ENCODE measurements around the gene STARD7. TPM values are rescaled to one million over a fixed set of nuclear protein-coding genes. Genes with fewer than 3 reads are reported as not detected.

STARD7 gene
- total and polyA plus RNA-seq, 2 donors (not counting 1 experiment from before 2014, with no cell fraction given), result 35.1 to 133 TPM

GRCh38 chr2:96241227-96241626, 32.6 kb upstream of the STARD7 start:
- H3K4me2 ChIP-seq (replicated peaks; ENCODE audit: low read depth, low read length, poor library complexity, severe bottlenecking), result peak overlapping the region; percentile 78
- H3K27ac ChIP-seq (ENCODE audit: low read length in 2 of 2), result peak overlapping the region; percentile 77 to 93
- H3K9me3 ChIP-seq (ENCODE audit: control extremely low read depth in 1 of 3, control insufficient read depth in 2 of 3, insufficient read depth in 1 of 3, low read length in 2 of 3), result peaks cover 0 to 11% (median 3%) of the 10 kb centered on the region in 3 donors
- peak overlapping the region; percentile 95 for H3K27ac Mint-ChIP-seq
- ChIA-PET CTCF (interaction anchor here (0.6 to 2.1 kb wide), 9 partner anchors 8 to 124 kb away, joined by 3 to 9 read pairs (median 5); partner anchors contain the start of gene ASTL), POLR2A (interaction anchor here (0.6 to 2.4 kb wide), 6 partner anchors 8 to 113 kb away, joined by 4 to 13 read pairs (median 5); partner anchors contain the start of gene STARD7)
- TF ChIP-seq CTCF (IDR thresholded peaks at IDR 0.05) (no peak), EZH2 (IDR thresholded peaks at IDR 0.05; ENCODE audit: borderline replicate concordance, insufficient read depth, low read depth, low read length, poor library complexity, severe bottlenecking) (no peak)
- intact Hi-C loops (cut with micrococcal nuclease), result loop anchor here (1.0 kb wide), 1 partner anchor 16 kb away; no protein-coding TSS in a partner anchor
- H3K4me3 Mint-ChIP-seq, result peak overlapping the region; percentile 76
- no peaks in the 10 kb centered on the region for H3K27me3 Mint-ChIP-seq
- H3K4me1 Mint-ChIP-seq, result peaks cover 40% of the 10 kb centered on the region
- no peak overlapping the region for H3K9ac ChIP-seq (ENCODE audit: low read length)
- H4K20me1 ChIP-seq (ENCODE audit: control insufficient read depth, insufficient read depth, low read length, poor library complexity, severe bottlenecking), result no peaks in the 10 kb centered on the region
- H3K9me3 Mint-ChIP-seq (ENCODE audit: insufficient read depth), result no peaks in the 10 kb centered on the region
- H3K4me3 ChIP-seq (ENCODE audit: control extremely low read depth in 1 of 5, extremely low read depth in 1 of 5, insufficient read depth in 1 of 5, low read depth in 2 of 5, low read length in 4 of 5), result no peak overlapping the region
- H3K79me2 ChIP-seq (ENCODE audit: control insufficient read depth, insufficient read depth, low read length), result peaks cover 4% of the 10 kb centered on the region
- DNase-seq (no peak), ATAC-seq (ENCODE audit: low read depth) (no peak)
- H2AFZ ChIP-seq (ENCODE audit: insufficient read depth, low read depth, low read length, poor library complexity, severe bottlenecking), result peak overlapping the region; percentile 79
- H3K27me3 ChIP-seq (replicated peaks in 1 of 4; ENCODE audit: control extremely low read depth in 1 of 4, control insufficient read depth in 3 of 4, insufficient read depth in 4 of 4, low read length in 3 of 4), result no peaks in the 10 kb centered on the region
- H3K4me1 ChIP-seq (ENCODE audit: control insufficient read depth in 2 of 2, insufficient read depth in 2 of 2, low read length in 2 of 2), result peaks cover 34 to 43% of the 10 kb centered on the region in 2 donors
- 100% methylated on average over 1 of the region's 2 CpGs for WGBS (ENCODE audit: insufficient coverage)
- H3K36me3 ChIP-seq (replicated peaks in 1 of 2; ENCODE audit: control extremely low read depth in 1 of 2, control insufficient read depth in 1 of 2, extremely low read depth in 1 of 2, insufficient read depth in 2 of 2, low read length in 1 of 2), result peaks cover 0 to 3% of the 10 kb centered on the region in 2 experiments

GRCh38 chr2:96240341-96241038, 31.9 kb upstream of the STARD7 start:
- peaks cover 0 to 4% (median 0%) of the 10 kb centered on the region in 3 donors for H3K9me3 ChIP-seq (ENCODE audit: control extremely low read depth in 1 of 3, control insufficient read depth in 2 of 3, insufficient read depth in 1 of 3, low read length in 2 of 3)
- H3K36me3 ChIP-seq (replicated peaks in 1 of 2; ENCODE audit: control extremely low read depth in 1 of 2, control insufficient read depth in 1 of 2, extremely low read depth in 1 of 2, insufficient read depth in 2 of 2, low read length in 1 of 2), result peaks cover 0 to 3% of the 10 kb centered on the region in 2 experiments
- WGBS (ENCODE audit: insufficient coverage), result 95% methylated on average over 8 of the region's 9 CpGs
- no peak overlapping the region for H2AFZ ChIP-seq (ENCODE audit: insufficient read depth, low read depth, low read length, poor library complexity, severe bottlenecking)
- no peaks in the 10 kb centered on the region for H3K27me3 Mint-ChIP-seq
- H3K9ac ChIP-seq (ENCODE audit: low read length), result no peak overlapping the region
- no peak overlapping the region for H3K27ac ChIP-seq (ENCODE audit: low read length in 2 of 2)
- H3K4me1 Mint-ChIP-seq, result peaks cover 32% of the 10 kb centered on the region
- H3K4me1 ChIP-seq (ENCODE audit: control insufficient read depth in 2 of 2, insufficient read depth in 2 of 2, low read length in 2 of 2), result peaks cover 27 to 36% of the 10 kb centered on the region in 2 donors
- H3K27me3 ChIP-seq (replicated peaks in 1 of 4; ENCODE audit: control extremely low read depth in 1 of 4, control insufficient read depth in 3 of 4, insufficient read depth in 4 of 4, low read length in 3 of 4), result no peaks in the 10 kb centered on the region
- intact Hi-C loops (cut with micrococcal nuclease), result loop anchor here (1.0 kb wide), 1 partner anchor 15 kb away; no protein-coding TSS in a partner anchor
- ChIA-PET POLR2A (interaction anchor here (1.5 to 2.4 kb wide), 2 partner anchors 19 to 32 kb away, joined by 5 to 13 read pairs; partner anchors contain the start of gene STARD7), CTCF (interaction anchor here (1.0 to 2.1 kb wide), 7 partner anchors 20 to 123 kb away, joined by 3 to 9 read pairs (median 4); partner anchors contain the start of gene ASTL)
- no peak overlapping the region for H3K4me3 ChIP-seq (ENCODE audit: control extremely low read depth in 1 of 5, extremely low read depth in 1 of 5, insufficient read depth in 1 of 5, low read depth in 2 of 5, low read length in 4 of 5)
- peaks cover 2% of the 10 kb centered on the region for H3K79me2 ChIP-seq (ENCODE audit: control insufficient read depth, insufficient read depth, low read length)
- ATAC-seq (ENCODE audit: low read depth) (no peak), DNase-seq (no peak)
- no peak overlapping the region for H3K27ac Mint-ChIP-seq
- no peaks in the 10 kb centered on the region for H4K20me1 ChIP-seq (ENCODE audit: control insufficient read depth, insufficient read depth, low read length, poor library complexity, severe bottlenecking)
- H3K9me3 Mint-ChIP-seq (ENCODE audit: insufficient read depth), result no peaks in the 10 kb centered on the region
- H3K4me3 Mint-ChIP-seq, result no peak overlapping the region
- TF ChIP-seq CTCF (IDR thresholded peaks at IDR 0.05), result no peak
- no peak for TF ChIP-seq EZH2 (IDR thresholded peaks at IDR 0.05; ENCODE audit: borderline replicate concordance, insufficient read depth, low read depth, low read length, poor library complexity, severe bottlenecking)
- H3K4me2 ChIP-seq (replicated peaks; ENCODE audit: low read depth, low read length, poor library complexity, severe bottlenecking), result no peak overlapping the region

Measured in B cell (primary cell).